GM19328 (cell line): ENCODE data around the gene HOXD3.

Source experiments
- ATAC-seq: cut with Tn5 transposase; IDR thresholded peaks from one replicate; pipeline ENCODE4 v1.9.1; 2021; ENCODE audit warnings: mild to moderate bottlenecking, moderate library complexity; ENCODE audit not compliant: unreplicated experiment

Gene HOXD3

DNA sequence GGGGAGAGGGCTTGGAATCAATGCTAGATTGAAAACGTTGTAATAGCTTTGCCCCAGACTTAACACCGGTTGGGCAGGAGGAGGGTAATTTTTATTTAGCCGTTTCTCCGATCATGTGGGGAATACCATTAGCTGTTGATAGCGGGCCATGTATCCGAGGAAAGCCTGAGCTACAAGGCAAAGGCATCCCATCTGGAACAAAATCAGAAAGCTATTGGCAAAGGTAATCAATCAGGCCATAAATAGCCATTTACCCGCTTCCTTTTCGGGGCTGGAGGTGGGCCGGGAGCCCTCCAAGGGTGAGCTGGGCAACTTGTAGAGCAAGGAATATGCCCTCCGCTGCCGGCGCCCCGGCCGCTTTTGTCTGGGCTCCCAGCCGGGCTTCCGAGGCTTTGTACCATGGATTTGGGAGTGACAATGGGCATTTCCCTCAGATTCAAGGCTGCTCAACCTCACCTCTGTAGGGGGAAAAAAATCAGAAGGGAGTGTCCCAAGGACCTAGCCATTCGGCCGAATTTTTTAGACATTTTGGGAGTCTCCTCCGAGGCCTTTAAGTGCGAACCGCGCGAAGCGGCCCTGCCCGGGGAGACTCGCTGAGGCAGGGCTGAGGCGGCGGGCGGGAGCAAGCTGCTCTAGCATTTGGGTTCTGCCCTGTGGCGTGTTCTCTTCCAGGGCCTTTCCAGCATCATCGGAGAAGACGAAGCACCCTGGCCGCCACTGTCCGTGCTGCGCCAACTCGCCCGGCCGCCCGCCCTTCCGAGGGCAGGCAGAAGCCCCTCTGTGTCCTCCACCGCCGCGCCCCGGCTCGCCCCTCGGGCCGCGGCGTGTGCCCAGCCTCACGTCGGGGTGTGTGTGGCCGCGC, 35.7 kb upstream of the HOXD3 start:
- ATAC-seq: no peak

DNA sequence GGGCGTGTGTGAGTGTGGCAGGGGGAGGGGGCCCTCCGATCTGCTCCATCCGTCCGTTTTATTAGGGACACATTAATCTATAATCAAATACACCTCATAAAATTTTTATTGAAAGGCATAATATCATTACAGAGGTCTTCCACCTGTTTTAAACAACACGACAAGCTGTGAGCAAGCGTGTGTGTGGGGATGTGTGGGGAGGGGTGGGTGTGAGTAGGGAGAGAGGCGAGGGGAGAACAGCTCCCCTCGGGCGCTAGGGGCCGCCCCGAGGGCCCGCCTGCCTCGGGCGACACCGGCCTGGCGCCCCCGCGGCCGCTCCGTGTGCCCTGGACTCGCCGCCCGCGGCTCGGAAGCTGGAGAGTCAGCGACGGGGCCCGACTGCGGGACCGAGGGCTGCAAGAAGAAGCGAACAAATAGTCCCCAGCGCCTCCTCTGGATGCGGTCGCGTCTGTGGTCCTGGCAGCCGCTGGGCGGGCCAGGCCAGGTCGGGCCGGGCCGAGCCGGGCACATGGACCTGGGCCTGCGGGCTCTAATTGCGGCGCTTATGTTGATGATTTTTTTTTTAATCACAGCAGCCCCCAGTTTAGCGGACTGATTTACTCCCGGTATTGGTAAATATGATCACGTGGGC, 34.9 kb upstream of the HOXD3 start:
- no peak for ATAC-seq

GRCh38 chr2:176122683-176123410, 34.3 kb upstream of the HOXD3 start, which contains the start of gene HOXD9:
Gene HOXD9, plus strand, starts transcription at chr2:176122719. Its CDS starts 50 bp downstream, at chr2:176122769.
- no peak for ATAC-seq

- no peak for ATAC-seq
These were observed 33.5 kb upstream of the HOXD3 start for GRCh38 chr2:176123411-176124109.

DNA sequence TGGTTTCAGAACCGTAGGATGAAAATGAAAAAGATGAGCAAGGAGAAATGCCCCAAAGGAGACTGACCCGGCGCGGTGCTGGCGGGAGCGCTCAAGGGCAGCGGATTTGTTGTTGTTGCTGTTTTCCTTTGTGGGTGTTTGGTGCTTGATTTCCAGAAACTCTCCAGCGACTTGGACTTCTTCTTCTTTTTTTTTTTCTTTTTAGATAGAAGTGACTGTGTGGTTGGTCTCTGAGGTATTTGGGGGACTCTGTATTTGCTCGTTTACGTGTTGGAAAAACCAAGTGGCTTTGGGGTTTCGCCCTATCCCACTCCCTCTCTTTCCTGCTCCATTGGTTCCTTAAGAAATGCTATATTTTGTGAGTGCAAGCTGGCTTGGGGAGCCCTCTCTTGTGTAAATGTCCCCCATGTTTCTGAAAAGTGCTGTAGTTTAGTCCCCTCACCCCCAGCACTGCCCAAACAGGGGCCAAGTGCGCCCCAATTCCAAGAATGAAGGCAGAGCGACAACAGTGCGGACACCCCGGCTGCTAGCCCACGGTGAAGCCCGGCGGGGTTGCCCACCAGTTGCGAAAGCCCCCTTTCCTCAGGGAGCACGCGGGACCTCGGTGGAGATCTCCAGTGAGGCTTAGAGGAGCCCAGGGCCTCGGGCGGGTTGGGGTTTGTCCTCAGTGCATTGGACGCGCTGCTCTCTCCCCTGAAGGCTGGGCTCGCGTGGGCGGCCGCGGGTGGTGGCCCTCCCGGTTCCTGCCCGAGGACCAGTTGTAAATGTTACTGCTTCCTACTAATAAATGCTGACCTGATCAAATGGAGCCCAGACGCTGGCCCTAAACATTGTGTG, 32.8 kb upstream of the HOXD3 start:
- no peak for ATAC-seq

GRCh38 chr2:176124947-176125771, 31.9 kb upstream of the HOXD3 start:
- no peak for ATAC-seq

DNA sequence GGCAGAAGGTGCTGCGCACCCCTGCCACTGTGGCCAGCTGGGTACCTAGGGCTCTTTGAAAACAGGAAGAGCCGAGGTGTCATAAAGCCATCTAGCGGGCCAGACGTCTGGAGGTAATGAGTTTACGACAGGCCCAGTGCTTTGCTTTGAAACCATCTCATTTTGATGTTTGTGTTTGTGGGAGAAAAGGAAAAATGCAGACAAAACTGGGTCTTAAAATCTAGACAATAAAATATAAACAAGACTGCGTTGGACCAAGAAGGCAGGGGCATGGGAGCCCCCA, 31.4 kb upstream of the HOXD3 start:
- no peak for ATAC-seq

- ATAC-seq: no peak
These were observed 30.0 kb upstream of the HOXD3 start for GRCh38 chr2:176126929-176127773.

DNA sequence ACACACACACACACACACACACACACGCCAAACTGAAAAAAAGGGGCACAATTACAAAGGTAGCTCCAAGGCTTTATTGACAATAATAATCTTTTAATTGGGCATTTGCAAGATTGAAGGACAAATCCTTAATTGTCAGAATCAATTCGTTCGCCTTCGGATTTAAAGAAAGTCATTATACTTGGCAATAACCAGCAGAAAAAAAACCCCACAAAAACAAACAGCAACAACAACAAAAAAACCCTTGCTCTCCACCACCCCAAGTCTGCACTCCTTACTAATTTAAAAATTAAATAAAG, 29.4 kb upstream of the HOXD3 start:
- ATAC-seq: no peak

- ATAC-seq: no peak
These were observed 28.7 kb upstream of the HOXD3 start for GRCh38 chr2:176128172-176128981.

DNA sequence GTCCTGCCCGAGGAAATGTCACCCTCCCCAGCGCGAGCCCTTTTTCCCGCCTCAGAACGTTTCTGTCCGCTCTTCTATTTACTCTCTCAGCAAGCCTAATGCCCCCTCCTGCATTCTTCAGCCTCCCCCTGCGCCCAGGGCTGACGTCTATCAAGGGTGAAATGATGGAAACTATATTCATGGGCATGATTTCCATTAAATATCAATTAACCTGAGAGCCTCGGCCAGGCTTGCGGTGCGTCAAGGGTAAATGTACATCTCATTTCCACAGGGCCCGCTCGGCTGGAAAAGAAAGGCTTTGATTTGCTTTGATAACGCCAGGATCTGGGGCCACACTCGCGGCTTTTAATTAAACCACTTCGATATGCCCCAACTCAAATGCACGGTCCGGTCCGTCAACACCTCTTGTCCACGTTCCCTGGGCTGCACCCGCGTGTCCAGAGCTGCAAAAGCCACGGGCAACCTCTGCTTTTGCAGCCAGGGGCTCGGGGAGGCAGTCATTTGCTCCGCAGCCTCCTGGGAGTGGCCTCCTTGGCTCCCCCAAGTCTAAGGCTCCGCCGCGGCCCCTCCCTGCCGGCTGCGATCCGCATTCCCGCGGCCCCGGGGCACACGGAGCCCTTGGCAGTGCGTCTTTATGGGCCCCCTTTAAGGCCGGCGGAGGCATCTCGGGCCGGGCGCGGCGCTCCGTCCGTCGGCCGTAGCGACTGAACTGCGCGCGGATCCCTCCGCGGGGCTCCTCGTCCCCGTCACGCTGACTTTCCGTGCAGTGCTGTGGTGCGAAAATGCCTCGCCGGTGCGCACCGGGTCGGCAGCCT, 27.9 kb upstream of the HOXD3 start, which contains the start of gene HOXD8:
HOXD8 (plus strand) TSS at position 724 of the 815 bp plus-strand sequence. CDS start 662 bp downstream, outside the sequence.
- no peak for ATAC-seq

- ATAC-seq: no peak
These were observed 27.3 kb upstream of the HOXD3 start for GRCh38 chr2:176129813-176130146.

DNA sequence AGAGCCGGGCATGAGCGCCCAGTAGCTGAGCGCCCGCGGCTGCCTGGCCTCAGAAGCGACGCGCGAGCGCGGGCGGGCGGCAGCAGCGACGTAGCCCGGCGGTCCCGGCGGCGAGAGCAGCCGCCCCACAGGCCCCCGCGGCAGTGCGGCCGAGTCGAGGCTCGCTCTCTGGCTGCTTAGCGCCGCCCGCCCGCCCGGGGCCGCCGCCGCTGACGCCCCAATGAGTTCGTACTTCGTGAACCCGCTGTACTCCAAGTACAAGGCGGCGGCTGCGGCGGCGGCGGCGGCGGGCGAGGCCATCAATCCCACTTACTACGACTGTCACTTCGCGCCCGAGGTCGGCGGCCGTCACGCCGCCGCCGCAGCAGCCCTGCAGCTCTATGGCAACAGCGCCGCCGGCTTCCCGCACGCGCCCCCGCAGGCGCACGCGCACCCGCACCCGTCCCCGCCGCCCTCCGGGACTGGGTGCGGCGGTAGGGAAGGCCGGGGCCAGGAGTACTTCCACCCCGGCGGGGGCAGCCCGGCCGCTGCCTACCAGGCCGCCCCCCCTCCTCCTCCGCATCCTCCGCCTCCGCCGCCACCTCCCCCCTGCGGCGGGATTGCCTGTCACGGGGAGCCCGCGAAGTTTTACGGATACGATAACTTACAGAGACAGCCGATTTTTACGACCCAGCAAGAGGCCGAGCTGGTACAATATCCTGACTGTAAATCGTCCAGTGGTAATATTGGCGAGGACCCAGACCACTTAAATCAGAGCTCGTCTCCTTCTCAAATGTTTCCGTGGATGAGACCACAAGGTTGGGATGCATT, 26.8 kb upstream of the HOXD3 start:
- no peak for ATAC-seq

DNA sequence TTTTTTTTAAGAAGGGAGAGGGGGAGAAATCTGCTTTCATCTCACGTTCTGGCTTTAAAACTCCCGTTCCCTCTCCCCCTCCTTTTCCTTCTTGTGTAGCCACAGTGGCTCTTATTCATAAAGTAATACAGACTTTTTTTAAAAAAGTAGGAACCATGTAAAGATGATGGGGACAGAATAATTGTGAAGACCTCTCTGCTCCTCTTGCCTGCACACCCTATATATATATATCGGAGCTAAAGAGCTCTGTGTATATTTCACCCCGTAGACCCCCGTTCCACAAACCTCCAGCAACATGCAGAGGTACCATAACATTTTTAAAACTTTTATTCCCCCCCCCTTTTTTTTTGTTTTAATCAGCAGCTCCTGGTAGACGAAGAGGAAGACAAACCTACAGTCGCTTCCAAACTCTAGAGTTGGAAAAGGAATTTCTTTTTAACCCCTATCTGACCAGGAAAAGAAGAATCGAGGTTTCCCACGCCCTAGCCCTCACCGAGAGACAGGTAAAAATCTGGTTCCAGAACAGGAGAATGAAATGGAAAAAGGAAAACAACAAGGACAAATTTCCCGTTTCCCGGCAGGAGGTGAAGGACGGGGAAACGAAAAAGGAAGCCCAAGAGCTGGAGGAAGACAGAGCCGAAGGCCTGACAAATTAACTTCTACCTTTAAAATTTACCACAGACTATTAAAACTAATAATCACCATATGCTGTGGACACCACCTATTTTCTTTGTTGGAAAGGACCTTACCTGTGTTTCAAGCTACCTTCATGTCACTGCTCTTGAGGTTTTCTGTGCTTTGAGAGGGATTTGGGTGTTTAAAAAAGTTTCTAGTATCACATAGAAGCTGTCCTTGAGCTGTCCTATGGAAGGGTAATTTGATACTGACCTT, 25.9 kb upstream of the HOXD3 start:
- ATAC-seq: no peak

GRCh38 chr2:176131848-176132158, 25.3 kb upstream of the HOXD3 start:
- no peak for ATAC-seq
